OCI-LY7 (cell line): ENCODE results near the gene SH3BP5L.

ENCODE experiments used
- CTCF ChIP-seq: fragments of 200-600 bp; sonication (generic); conservative IDR thresholded peaks from 2 replicates; pipeline ENCODE4 v1.5.1; 2014; ENCODE audit warnings: mild to moderate bottlenecking, antibody characterized with exemption, low read length, moderate library complexity, mixed read lengths
- EZH2phosphoT487 ChIP-seq: fragments of 200-600 bp; sonication (generic); IDR thresholded peaks from 2 replicates; pipeline ENCODE4 v1.6.1; 2018; ENCODE audit warnings: low read depth, borderline replicate concordance, mild to moderate bottlenecking, mixed run types, antibody characterized with exemption, low read length, moderate library complexity, mixed read lengths

GRCh38 chr1:248786156-248786555, 39.6 kb downstream of the SH3BP5L start:
- TF ChIP-seq EZH2phosphoT487 (no peak), CTCF (no peak)
